K562 (cell line): ENCODE data around the gene SLC16A1. TPM values are rescaled to one million over a fixed set of nuclear protein-coding genes. Genes with fewer than 3 reads are reported as not detected.

Source experiments
- BRCA1 ChIP-seq, 2 experiments: fragments of 450-650 bp in 1 of 2; sonication (generic) in 1 of 2; formaldehyde crosslinking in 1 of 2; IDR thresholded peaks; 2 replicates each; pipeline versions ENCODE4 v1.5.0 to v1.6.1; 2017 to 2020; ENCODE audit warnings: mild to moderate bottlenecking in 1 of 2, missing genetic modification reagents in 1 of 2
- CBFA2T2 ChIP-seq: fragments of 450-650 bp; conservative IDR thresholded peaks from 2 replicates; pipeline ENCODE4 v1.6.1; 2017; ENCODE audit warnings: mild to moderate bottlenecking
- CEBPG ChIP-seq, 3 experiments: fragments of 200-800 bp in 1 of 3; sonication (Bioruptor generic) in 1 of 3; sonication (generic) in 1 of 3; formaldehyde crosslinking in 1 of 3; IDR thresholded peaks in 2 of 3; conservative IDR thresholded peaks in 1 of 3; 2 replicates each; pipeline versions ENCODE4 v1.6.1 to v1.8.0; 2016 to 2022; ENCODE audit warnings: missing compliant biosample characterization in 2 of 3, missing genetic modification characterization in 2 of 3, mild to moderate bottlenecking in 1 of 3, missing genetic modification reagents in 1 of 3
- FOSL1 ChIP-seq: fragments of 200-800 bp; sonication (Bioruptor generic); conservative IDR thresholded peaks from 2 replicates; pipeline ENCODE4 v1.6.1; 2016; ENCODE audit warnings: missing genetic modification characterization, missing compliant biosample characterization
- HOXB6 ChIP-seq: fragments of 250-450 bp; sonication (Bioruptor Pico); IDR thresholded peaks from 2 replicates; pipeline ENCODE4 v1.5.1; 2022; ENCODE audit warnings: mild to moderate bottlenecking, borderline replicate concordance
- MAZ ChIP-seq, 2 experiments: fragments of 450-650 bp in 1 of 2; sonication (generic) in 1 of 2; formaldehyde crosslinking; IDR thresholded peaks in 1 of 2; conservative IDR thresholded peaks in 1 of 2; 2 replicates each; pipeline versions ENCODE4 v1.4.0 to v1.5.0; 2020; ENCODE audit warnings: mild to moderate bottlenecking in 1 of 2, missing genetic modification reagents in 1 of 2
- MCM5 ChIP-seq: fragments of 450-650 bp; IDR thresholded peaks from 2 replicates; pipeline ENCODE4 v1.6.1; 2016; ENCODE audit warnings: low read depth
- NR2C1 ChIP-seq, 2 experiments: fragments of 450-650 bp; IDR thresholded peaks; 2 replicates each; pipeline ENCODE4 v1.6.1; 2017; ENCODE audit warnings: mild to moderate bottlenecking in 2 of 2, antibody characterized with exemption in 1 of 2, inconsistent platforms in 1 of 2, missing compliant biosample characterization in 1 of 2, missing genetic modification characterization in 1 of 2
- SOX6 ChIP-seq: fragments of 450-650 bp; IDR thresholded peaks from 2 replicates; pipeline ENCODE4 v1.6.1; 2014; ENCODE audit warnings: mild to moderate bottlenecking
- TSC22D4 ChIP-seq: fragments of 450-650 bp; IDR thresholded peaks from 2 replicates; pipeline ENCODE4 v1.6.1; 2016; ENCODE audit warnings: missing genetic modification characterization, missing biosample characterization, control low read depth
- XRCC3 ChIP-seq: fragments of 450-650 bp; IDR thresholded peaks from 2 replicates; pipeline ENCODE4 v1.6.1; 2017; ENCODE audit warnings: mild to moderate bottlenecking, moderate library complexity
- ZBTB49 ChIP-seq: sonication (generic); formaldehyde crosslinking; IDR thresholded peaks from 2 replicates; pipeline ENCODE4 v1.8.0; 2022; ENCODE audit warnings: missing genetic modification reagents, mild to moderate bottlenecking, borderline replicate concordance
- ZNF24 ChIP-seq: fragments of 450-650 bp; IDR thresholded peaks from 2 replicates; pipeline ENCODE4 v1.6.1; 2016
- ZNF263 ChIP-seq: sonication (generic); formaldehyde crosslinking; IDR thresholded peaks from 2 replicates; pipeline ENCODE4 v1.8.0; 2022; ENCODE audit warnings: mild to moderate bottlenecking, missing genetic modification reagents, borderline replicate concordance
- ZZZ3 ChIP-seq: fragments of 450-650 bp; IDR thresholded peaks from 2 replicates; pipeline ENCODE4 v1.6.1; 2016; ENCODE audit warnings: antibody characterized with exemption, mild to moderate bottlenecking, moderate library complexity
- polyA plus RNA-seq, 8 experiments: library from polyadenylated mRNA; depleted of rRNA in 4 of 8; stranded (reverse) in 5 of 8; unstranded in 3 of 8; fragments of >200 nt; fragmentation: Nextera tagmentation in 2 of 8; fragmentation: Illumina TruSeq in 1 of 8; extraction: Ambion mirVana in 2 of 8; extraction: Trizol in 1 of 8; gene quantifications; 2 replicates each; pipeline versions ENCODE4 v1.2.1 to v1.2.3, GENCODE V29; 2011 to 2014; ENCODE audit warnings: inconsistent platforms in 1 of 8, missing spikeins in 1 of 8
- total RNA-seq, 7 experiments: library from RNA; depleted of rRNA in 6 of 7; stranded (reverse); fragments of >200 nt in 6 of 7; fragmentation: Illumina TruSeq in 2 of 7; extraction: Trizol in 2 of 7; gene quantifications; 2 replicates each; pipeline versions ENCODE4 v1.2.1 to v1.2.3, GENCODE V29; 2011 to 2021; ENCODE audit warnings: low replicate concordance in 1 of 7
- TF ChIP-seq, protein P1 (sequence below), 2 experiments: IDR thresholded peaks; 2 replicates each; pipeline ENCODE4 v1.6.1; 2011; ENCODE audit warnings: borderline replicate concordance in 1 of 2, control low read depth in 1 of 2, low read depth in 1 of 2, low read length in 1 of 2, mild to moderate bottlenecking in 1 of 2, mixed read lengths in 1 of 2, moderate library complexity in 1 of 2; ENCODE audit not compliant: insufficient read depth in 1 of 2, insufficient read length in 1 of 2, poor library complexity in 1 of 2, severe bottlenecking in 1 of 2; ENCODE audit errors: extremely low read depth in 1 of 2
- TF ChIP-seq, protein P2 (sequence below): fragments of 250-450 bp; sonication (Bioruptor Pico); IDR thresholded peaks from 2 replicates; pipeline ENCODE4 v1.4.0; 2020; ENCODE audit warnings: borderline replicate concordance

SLC16A1 gene
- total and polyA plus RNA-seq, 9 of the 15 experiments (the other 6 are each of a cell fraction or from before 2014, with no cell fraction given) = 73.1 to 244 (median 117) TPM

DNA sequence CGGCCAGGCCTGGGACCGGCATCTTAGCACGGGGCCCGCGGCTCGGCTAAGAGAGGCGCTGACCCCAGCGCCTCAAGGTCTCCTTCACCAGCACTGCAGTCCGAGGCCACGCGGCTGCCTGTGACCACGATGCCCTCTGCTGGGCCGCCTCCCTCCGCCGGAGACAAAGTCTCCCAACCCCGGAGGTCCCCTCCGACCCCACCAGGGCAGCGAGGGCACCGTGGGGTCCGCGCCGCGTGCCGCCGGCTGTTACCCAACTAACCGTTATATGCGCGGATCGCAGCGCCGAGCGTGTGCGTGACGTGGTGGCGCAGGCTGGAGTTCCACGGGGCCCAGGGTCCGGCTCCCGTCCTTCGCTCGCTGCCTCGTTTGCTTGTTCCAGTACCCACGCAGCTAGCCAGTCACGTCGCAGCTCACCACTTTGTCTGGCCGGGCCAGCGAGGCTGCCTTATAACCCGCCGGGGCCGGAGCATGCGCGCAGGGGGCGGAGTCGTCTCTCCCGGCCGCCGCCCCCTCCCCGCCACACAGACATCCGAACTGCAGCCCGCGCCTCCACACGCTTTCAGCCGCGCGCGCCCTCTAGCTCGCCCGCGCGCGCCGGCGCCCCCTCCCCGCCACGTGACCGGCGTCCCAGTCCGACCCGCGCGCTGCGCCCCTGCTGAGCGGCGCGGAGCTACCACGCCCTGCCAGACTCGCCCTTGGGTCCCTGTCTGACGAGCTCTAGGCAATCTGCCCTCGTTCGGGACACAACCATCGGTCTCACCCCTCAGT, at the start of gene SLC16A1 (continued):
- TF ChIP-seq, protein P1, sequence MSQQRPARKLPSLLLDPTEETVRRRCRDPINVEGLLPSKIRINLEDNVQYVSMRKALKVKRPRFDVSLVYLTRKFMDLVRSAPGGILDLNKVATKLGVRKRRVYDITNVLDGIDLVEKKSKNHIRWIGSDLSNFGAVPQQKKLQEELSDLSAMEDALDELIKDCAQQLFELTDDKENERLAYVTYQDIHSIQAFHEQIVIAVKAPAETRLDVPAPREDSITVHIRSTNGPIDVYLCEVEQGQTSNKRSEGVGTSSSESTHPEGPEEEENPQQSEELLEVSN (IDR thresholded peaks at IDR 0.05; ENCODE audit: borderline replicate concordance in 1 of 2, extremely low read depth in 1 of 2, insufficient read depth in 1 of 2, insufficient read length in 1 of 2, low read depth in 1 of 2, low read length in 1 of 2, poor library complexity in 1 of 2, severe bottlenecking in 1 of 2) = peak; percentile 94 to 95
- TF ChIP-seq BRCA1 (IDR thresholded peaks at IDR 0.05) (no peak), BRCA1 (CRISPR knock-in tag; IDR thresholded peaks at IDR 0.05) (peak; percentile 87; the same call in 1 of the 2 replicates), XRCC3 (no peak), HOXB6 (no peak), CBFA2T2 (peak; percentile 32), FOSL1 (tag) (peak; percentile 57), NR2C1 (IDR thresholded peaks at IDR 0.05) (no peak; the same call in 1 of the 2 replicates), NR2C1 (tag; IDR thresholded peaks at IDR 0.05) (peak; percentile 49; the same call in 1 of the 2 replicates), TSC22D4 (tag) (no peak), CEBPG (CRISPR knock-in tag; IDR thresholded peaks at IDR 0.05) (peak; percentile 69), CEBPG (tag; conservative IDR thresholded peaks at IDR 0.05 in 1 of 2, IDR thresholded peaks at IDR 0.05 in 1 of 2) (peak in 1 of 2 experiments; percentile 68; a peak in 2 of 4 replicates), ZZZ3 (no peak), ZNF24 (peak; percentile 64), ZBTB49 (peak; percentile 9; the same call in 1 of the 2 replicates), ZNF263 (CRISPR knock-in tag) (peak; percentile 73), SOX6 (peak; percentile 71), MAZ (CRISPR knock-in tag; conservative IDR thresholded peaks at IDR 0.05 in 1 of 2, IDR thresholded peaks at IDR 0.05 in 1 of 2) (peak; percentile 79 to 99), MCM5 (no peak)
- TF ChIP-seq, protein P2, sequence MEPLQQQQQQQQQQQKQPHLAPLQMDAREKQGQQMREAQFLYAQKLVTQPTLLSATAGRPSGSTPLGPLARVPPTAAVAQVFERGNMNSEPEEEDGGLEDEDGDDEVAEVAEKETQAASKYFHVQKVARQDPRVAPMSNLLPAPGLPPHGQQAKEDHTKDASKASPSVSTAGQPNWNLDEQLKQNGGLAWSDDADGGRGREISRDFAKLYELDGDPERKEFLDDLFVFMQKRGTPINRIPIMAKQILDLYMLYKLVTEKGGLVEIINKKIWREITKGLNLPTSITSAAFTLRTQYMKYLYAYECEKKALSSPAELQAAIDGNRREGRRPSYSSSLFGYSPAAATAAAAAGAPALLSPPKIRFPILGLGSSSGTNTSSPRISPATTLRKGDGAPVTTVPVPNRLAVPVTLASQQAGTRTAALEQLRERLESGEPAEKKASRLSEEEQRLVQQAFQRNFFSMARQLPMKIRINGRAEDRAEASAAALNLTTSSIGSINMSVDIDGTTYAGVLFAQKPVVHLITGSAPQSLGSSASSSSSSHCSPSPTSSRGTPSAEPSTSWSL (CRISPR knock-in tag) = no peak
